Hematopoietic multipotent progenitor cell treated with erythropoietin and hydrocortisone succinate and interleukin-3 and kit ligand, for 4 days (in vitro differentiated cells): ENCODE results near the gene STUB1.

Source experiments
- DNase-seq: peaks from one replicate; pipeline ENCODE4 v3.0.0-alpha.2; 2015

Gene STUB1

DNA sequence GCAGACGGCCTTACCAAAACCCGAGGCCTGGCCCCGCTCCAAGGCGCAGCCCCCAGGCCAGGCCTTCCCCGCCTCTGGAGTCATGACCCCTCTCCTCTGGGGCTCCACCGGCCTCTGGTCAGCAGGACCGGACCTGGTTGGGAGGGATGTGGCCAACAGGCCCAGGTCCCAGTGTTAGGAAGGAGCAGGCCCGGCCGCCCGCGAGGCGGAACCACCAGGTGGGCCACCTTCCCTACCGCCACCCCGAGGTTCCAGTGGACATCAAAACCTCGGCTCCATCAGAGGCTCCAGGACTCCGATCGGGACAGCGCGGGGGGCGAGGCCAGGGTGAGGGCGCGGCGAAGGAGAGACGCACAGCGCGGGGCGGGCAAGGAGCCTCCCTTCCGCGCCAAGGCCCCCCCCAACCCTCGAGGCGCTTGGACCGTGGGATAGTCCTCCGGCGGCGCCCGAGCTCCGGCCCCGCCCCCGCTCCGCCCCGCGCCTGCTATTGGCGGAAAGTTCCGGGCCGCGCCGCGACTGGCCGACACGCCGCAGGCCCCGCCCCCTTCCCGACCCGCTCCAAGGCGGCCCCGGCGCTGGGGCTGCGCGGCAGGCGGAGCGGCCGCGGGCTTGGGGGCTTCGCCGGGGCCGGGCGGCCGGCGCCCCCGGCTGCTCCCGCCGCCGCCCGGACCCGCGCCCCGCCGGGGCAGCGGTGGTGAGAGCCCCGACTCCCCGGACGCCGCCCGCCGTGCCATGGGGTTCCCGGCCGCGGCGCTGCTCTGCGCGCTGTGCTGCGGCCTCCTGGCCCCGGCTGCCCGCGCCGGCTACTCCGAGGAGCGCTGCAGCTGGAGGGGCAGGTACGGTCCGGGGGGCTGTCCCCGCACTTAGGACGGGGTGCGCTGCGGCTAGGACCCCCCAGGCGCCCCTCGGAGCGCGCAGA lies 34.6 kb downstream of the STUB1 start, which contains the start of gene METRN:
METRN (plus strand) TSS at position 561 of the 919 bp plus-strand sequence; CDS start at position 733, 172 bp downstream.
- peak; percentile 95 for DNase-seq

- DNase-seq = peak; percentile 52
These were observed 35.4 kb downstream of the STUB1 start for GRCh38 chr16:715477-716199.

DNA sequence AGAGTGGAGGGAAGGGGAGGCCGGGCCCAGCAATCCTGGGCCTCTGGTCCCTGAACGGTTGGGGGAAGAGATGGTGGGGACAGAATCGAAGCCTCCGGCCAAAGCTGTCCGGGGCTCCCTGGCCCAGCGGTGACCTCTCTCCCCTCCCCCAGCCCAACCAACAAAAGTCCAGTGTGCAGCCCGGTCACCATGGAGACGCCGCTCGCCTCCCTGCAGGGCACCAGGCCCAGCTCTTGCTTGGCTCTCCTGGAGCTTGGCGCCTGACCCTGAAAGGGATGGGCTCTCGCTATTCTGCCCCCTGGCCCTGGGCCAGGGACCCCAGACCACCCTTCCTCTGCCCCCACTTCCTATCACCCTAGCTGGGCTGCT lies 36.0 kb downstream of the STUB1 start:
- DNase-seq = no peak

GRCh38 chr16:716768-717325 lies 36.6 kb downstream of the STUB1 start:
- DNase-seq = no peak

GRCh38 chr16:717450-718245 lies 37.4 kb downstream of the STUB1 start:
- DNase-seq = no peak

DNA sequence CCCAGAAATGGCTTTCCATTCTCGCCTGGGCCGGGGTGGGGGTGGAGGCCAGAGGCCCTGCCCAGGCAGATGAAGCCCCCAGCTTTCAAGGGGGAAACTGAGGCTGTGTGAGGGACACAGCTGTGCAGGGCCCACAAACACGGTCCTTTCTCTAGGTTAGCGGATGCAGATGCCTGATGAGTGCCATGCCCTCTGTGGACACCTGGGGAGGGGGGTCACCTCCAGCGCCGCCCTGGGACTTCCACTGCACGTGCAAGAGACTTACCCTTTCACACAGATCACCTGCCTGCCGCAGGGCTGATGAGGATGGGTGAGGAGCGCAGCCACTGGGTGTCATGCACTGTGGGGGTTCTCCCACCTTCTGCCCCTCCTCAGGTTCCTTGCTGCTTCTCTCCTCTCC lies 38.2 kb downstream of the STUB1 start:
- no peak for DNase-seq

GRCh38 chr16:718922-719321 lies 38.7 kb downstream of the STUB1 start:
- DNase-seq = no peak

DNA sequence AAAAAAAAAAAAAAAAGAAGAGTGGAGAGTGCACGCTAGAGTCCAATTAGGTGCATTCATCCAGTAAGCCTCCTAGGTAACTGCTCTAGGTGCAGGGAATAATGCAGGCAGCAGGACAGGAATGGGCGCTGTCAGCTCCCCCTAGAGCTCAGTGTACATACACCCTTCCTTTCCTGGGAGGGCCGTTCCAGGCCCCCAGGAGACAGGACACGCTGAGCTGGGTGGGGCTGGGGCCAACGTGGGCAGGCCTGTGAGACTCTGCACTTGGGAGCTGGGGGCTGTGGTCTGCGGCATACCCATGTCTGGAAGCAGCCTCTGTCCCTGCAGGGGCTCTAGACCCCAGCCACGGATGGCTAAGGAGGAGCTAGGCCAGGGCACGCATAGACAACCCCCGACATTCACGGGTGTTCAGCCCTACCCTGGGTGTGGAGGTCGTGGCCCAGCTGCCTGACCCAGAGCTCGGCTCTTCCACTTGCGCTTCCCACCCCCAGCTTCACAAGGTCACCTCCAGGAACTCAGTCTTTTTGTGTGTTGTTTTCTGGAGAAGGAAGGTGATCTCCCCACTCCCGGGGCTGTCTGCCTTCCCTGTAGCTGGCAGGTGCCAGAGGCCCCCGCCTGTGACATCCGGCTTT lies 39.7 kb downstream of the STUB1 start:
- DNase-seq = peak; percentile 55

DNA sequence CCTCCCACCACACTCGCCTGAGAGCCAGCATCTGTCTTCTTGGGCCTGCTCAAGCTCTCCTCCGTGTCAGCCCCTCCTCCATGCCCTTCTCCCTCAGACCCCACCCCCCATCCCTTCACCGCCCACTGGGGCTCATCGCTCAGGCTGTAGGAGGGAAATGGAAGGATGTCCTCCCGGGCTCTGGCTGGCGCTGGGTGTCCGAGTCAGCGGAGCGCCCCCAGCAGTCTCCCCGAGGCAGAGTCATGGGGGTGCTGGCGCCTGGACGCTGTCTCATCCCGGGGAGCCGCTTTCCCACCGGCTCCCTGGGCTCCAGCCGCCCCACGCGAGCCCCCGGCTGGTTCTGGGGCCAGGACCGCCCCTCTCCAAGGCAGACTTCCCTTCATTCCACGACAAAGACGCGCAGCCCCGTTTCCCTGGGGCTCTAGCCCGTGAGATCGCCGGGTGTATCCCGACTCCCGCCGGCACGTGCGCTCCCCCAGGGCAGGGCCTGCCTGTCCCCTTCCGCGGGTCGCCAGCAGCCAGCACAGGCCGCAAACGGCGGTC lies 40.3 kb downstream of the STUB1 start:
- peak; percentile 84 for DNase-seq

DNA sequence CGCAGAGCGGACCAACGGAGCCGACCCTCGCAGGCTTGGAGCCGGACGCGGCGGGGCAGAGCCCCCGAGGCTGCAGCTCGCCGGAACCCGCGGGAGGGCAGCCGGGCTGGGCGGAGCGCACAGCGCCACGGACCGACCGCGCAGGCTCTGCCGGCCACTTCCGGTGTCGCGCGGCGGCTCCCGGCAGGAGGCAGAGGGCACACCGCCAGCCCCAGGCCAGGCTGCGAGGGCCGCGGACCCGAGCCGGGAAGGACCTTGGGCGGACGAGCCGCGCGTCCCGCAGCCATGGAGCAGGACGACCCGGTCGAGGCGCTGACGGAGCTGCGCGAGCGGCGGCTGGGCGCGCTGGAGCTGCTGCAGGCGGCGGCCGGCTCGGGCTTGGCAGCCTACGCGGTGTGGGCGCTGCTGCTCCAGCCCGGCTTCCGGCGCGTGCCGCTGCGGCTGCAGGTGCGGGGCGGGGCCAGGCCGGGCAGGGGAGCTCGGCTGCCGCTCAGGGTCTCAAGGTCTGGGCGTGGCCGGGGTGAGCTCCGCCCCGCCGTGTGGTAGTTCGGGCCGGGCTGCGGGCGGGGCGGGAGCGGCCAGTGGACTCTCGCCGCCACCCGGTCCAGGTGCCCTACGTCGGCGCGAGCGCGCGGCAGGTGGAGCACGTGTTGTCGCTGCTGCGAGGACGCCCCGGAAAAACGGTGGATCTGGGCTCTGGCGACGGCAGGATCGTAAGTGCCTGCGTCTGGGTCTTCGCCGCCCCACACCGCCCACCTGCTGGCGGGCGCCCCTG lies 41.0 kb downstream of the STUB1 start, which contains the start of gene ANTKMT:
ANTKMT (plus strand) TSS at position 157 of the 775 bp plus-strand sequence; CDS start at position 286, 129 bp downstream.
- DNase-seq = peak; percentile 95

- DNase-seq = no peak
These were observed 41.7 kb downstream of the STUB1 start for GRCh38 chr16:721765-722540.

GRCh38 chr16:722835-723633 lies 42.8 kb downstream of the STUB1 start:
- DNase-seq = no peak

DNA sequence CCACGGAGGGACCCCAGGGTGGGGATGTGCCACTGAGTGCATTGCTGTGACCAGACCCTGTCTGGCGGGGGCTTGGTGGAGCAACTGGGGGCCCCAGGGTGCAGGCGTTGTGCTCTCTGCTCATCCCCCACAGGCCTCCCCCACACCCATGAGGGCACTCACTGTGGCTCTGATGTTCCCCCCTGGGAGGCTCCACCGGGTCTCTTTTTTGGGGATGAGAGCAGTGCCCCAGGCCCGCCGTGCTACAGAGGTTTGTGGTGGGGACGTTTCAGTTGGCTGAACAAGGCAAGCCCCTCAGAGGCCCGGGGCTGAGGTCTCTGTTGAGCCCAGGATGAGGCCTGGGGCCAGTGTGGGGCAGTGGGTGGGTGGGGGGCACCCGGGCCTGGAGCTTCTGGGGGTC lies 43.5 kb downstream of the STUB1 start:
- no peak for DNase-seq

DNA sequence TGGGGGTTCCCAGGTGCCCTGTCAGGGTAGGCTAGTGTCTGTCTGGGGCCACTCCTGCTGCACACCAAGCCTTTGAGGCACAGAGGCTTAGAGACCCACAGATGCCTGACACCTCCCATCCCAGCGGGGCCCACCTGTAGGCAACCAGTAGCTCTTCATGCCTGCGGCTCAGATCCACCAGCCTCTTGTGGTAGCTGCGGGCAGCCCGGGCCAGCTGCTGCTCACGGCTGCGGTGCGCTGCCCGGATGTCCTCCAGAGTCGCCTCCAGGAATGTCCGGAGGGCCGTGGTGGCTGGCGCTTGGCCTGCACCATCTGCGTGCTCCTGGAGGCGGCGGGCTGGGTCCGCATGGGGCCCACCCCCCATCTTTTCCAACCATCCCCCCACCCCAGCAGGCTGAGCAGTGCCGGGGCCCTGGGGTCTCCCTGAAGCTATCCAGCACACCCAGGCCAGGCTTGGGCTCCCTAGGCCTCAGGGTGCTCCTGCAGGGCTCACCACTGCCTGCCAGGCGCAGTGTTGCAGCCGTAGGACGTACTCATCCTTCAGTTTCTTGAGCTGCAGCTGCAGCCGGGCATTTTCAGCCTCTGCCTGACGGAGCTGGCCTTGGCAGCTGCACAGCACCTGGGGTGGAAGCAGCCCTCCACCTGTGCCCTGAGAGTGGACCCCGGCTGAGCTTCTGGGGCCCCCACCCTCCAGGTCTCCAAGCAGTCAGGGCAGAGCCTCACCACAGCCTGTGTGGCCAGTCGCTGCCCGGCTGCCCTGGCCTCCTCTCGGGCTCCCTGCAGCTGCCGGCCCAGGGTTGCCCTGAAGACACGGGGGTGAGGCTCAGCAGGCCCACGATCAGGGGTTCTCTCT lies 44.2 kb downstream of the STUB1 start:
- DNase-seq = no peak

DNA sequence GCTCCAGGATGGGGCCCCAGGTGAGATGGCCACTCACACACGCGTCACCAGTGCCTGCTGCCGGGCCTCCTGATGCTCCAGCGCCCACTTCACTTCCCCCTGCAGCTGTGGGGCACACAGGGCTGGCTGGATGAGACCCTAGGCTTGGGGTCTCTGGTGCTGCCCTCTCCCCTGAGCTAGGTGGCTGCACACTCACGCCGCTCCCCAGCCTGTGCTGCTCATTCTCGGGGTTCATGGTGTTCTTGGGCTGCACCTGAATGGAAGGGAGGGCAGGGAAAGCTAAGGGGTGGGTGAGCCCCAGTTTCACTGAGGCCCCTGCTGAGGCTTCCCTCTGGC lies 44.8 kb downstream of the STUB1 start:
- DNase-seq = no peak

- DNase-seq = no peak
These were observed 45.4 kb downstream of the STUB1 start for GRCh38 chr16:725463-726187.

- DNase-seq = no peak
These were observed 45.9 kb downstream of the STUB1 start for GRCh38 chr16:726188-726437.
